OCI-LY1 (cell line): Measurements from ENCODE around the gene MPO.

Experiments used
- H2AFZ ChIP-seq: fragments of 200-600 bp; sonication (generic), shearing (Covaris generic); 2 replicates; pipeline ENCODE4 v1.6.0; 2014; ENCODE audit warnings: antibody characterized with exemption, mild to moderate bottlenecking, low read length
- H3F3A ChIP-seq: fragments of 200-600 bp; sonication (generic), shearing (Covaris generic); 2 replicates; pipeline ENCODE4 v1.6.0; 2014; ENCODE audit warnings: mild to moderate bottlenecking, antibody characterized with exemption, low read length, moderate library complexity; ENCODE audit not compliant: insufficient read depth
- H3K27ac ChIP-seq: fragments of 200-600 bp; sonication (generic); 2 replicates; pipeline ENCODE4 v1.5.1; 2014; ENCODE audit warnings: low read length, mixed run types, mild to moderate bottlenecking, low read depth; ENCODE audit not compliant: poor library complexity, severe bottlenecking
- H3K27me3 ChIP-seq: fragments of 200-600 bp; sonication (generic); 2 replicates; pipeline ENCODE4 v1.6.0; 2014; ENCODE audit warnings: antibody characterized with exemption, mild to moderate bottlenecking, low read length, moderate library complexity; ENCODE audit not compliant: insufficient read depth
- H3K36me3 ChIP-seq: fragments of 200-600 bp; sonication (generic); 2 replicates; pipeline ENCODE4 v1.6.1; 2014; ENCODE audit warnings: mild to moderate bottlenecking, antibody characterized with exemption, low read length, moderate library complexity, mixed read lengths; ENCODE audit not compliant: insufficient read depth
- H3K4me1 ChIP-seq: fragments of 200-600 bp; sonication (generic); 2 replicates; pipeline ENCODE4 v1.5.1; 2014; ENCODE audit warnings: mild to moderate bottlenecking, low read length, moderate library complexity; ENCODE audit not compliant: insufficient read depth, severe bottlenecking
- H3K4me2 ChIP-seq: fragments of 200-600 bp; sonication (generic), shearing (Covaris generic); 2 replicates; pipeline ENCODE4 v1.6.1; 2014; ENCODE audit warnings: low read length
- H3K4me3 ChIP-seq: fragments of 200-600 bp; sonication (generic); 2 replicates; pipeline ENCODE4 v1.5.1; 2014; ENCODE audit warnings: low read length, low read depth, mild to moderate bottlenecking, mixed read lengths; ENCODE audit not compliant: poor library complexity, severe bottlenecking
- H3K79me2 ChIP-seq: fragments of 200-600 bp; shearing (Covaris generic); 2 replicates; pipeline ENCODE4 v1.6.1; 2016; ENCODE audit warnings: mixed run types, low read length, mixed read lengths; ENCODE audit not compliant: insufficient read depth
- H3K9ac ChIP-seq: fragments of 200-600 bp; sonication (generic), shearing (Covaris generic); 2 replicates; pipeline ENCODE4 v1.6.1; 2014; ENCODE audit warnings: mild to moderate bottlenecking, low read length, mixed read lengths
- H3K9me2 ChIP-seq: fragments of 200-600 bp; sonication (generic), shearing (Covaris generic); 2 replicates; pipeline ENCODE4 v1.6.1; 2014; ENCODE audit warnings: low read depth, mild to moderate bottlenecking, low read length, mixed read lengths
- H3K9me3 ChIP-seq: fragments of 200-600 bp; shearing (Covaris generic); 2 replicates; pipeline ENCODE4 v1.6.1; 2014; ENCODE audit warnings: low read length, mixed read lengths
- H4K20me1 ChIP-seq: fragments of 200-600 bp; sonication (generic), shearing (Covaris generic); 2 replicates; pipeline ENCODE4 v1.6.0; 2016; ENCODE audit warnings: mild to moderate bottlenecking, low read length; ENCODE audit not compliant: insufficient read depth
- CTCF ChIP-seq: fragments of 200-600 bp; sonication (generic), shearing (Covaris generic); IDR thresholded peaks from 2 replicates; pipeline ENCODE4 v1.5.1; 2017; ENCODE audit warnings: mild to moderate bottlenecking, antibody characterized with exemption, low read length, moderate library complexity, mixed read lengths
- EZH2 ChIP-seq: fragments of 200-600 bp; sonication (generic), shearing (Covaris generic); IDR thresholded peaks from 2 replicates; pipeline ENCODE4 v1.8.0; 2017; ENCODE audit warnings: borderline replicate concordance, mixed run types, mild to moderate bottlenecking, antibody characterized with exemption, low read length, moderate library complexity, mixed read lengths

Gene MPO

GRCh38 chr17:58262149-58262548, 18.6 kb downstream of the MPO start:
- H2AFZ ChIP-seq: no peak overlapping the region
- no peaks in the 10 kb centered on the region for H3F3A ChIP-seq
- no peaks in the 10 kb centered on the region for H3K79me2 ChIP-seq
- no peaks in the 10 kb centered on the region for H3K9me2 ChIP-seq
- TF ChIP-seq EZH2 (no peak), CTCF (no peak)
- H3K27ac ChIP-seq: no peak overlapping the region
- peaks cover 3% of the 10 kb centered on the region; the same call in 1 of the 2 replicates for H3K27me3 ChIP-seq
- no peak overlapping the region for H3K4me2 ChIP-seq
- no peaks in the 10 kb centered on the region for H3K36me3 ChIP-seq
- H3K4me1 ChIP-seq: no peaks in the 10 kb centered on the region
- no peak overlapping the region for H3K9ac ChIP-seq
- H3K4me3 ChIP-seq: no peak overlapping the region
- no peaks in the 10 kb centered on the region for H3K9me3 ChIP-seq
- no peaks in the 10 kb centered on the region for H4K20me1 ChIP-seq

- Histone ChIP-seq H3K9me2 (no peaks in the 10 kb centered on the region), H3K36me3 (no peaks in the 10 kb centered on the region), H3K4me1 (peaks cover 3% of the 10 kb centered on the region), H3K9me3 (no peaks in the 10 kb centered on the region), H4K20me1 (no peaks in the 10 kb centered on the region), H3F3A (no peaks in the 10 kb centered on the region), H3K79me2 (no peaks in the 10 kb centered on the region), H3K27me3 (peaks cover 6% of the 10 kb centered on the region; the same call in 1 of the 2 replicates), H3K4me3 (no peak overlapping the region), H3K9ac (no peak overlapping the region), H3K4me2 (no peak overlapping the region), H2AFZ (no peak overlapping the region), H3K27ac (no peak overlapping the region)
- TF ChIP-seq CTCF (peak; percentile 31), EZH2 (no peak)
These were observed 25.9 kb downstream of the MPO start for GRCh38 chr17:58254803-58255202.

- H3K9me2 ChIP-seq: no peaks in the 10 kb centered on the region
- H3K9ac ChIP-seq: no peak overlapping the region
- no peak for TF ChIP-seq CTCF
- TF ChIP-seq EZH2: no peak
- H3K79me2 ChIP-seq: no peaks in the 10 kb centered on the region
- H3K27me3 ChIP-seq: peaks cover 6% of the 10 kb centered on the region; the same call in 1 of the 2 replicates
- H3F3A ChIP-seq: no peaks in the 10 kb centered on the region
- no peak overlapping the region for H3K27ac ChIP-seq
- H3K36me3 ChIP-seq: no peaks in the 10 kb centered on the region
- no peaks in the 10 kb centered on the region for H4K20me1 ChIP-seq
- H2AFZ ChIP-seq: no peak overlapping the region
- no peaks in the 10 kb centered on the region for H3K9me3 ChIP-seq
- no peak overlapping the region for H3K4me2 ChIP-seq
- peaks cover 4% of the 10 kb centered on the region for H3K4me1 ChIP-seq
- H3K4me3 ChIP-seq: no peak overlapping the region
These were observed 27.7 kb downstream of the MPO start for GRCh38 chr17:58253082-58253481.
